NOMO-1 (cell line): Measurements from ENCODE around the gene ASB8.
A peak's percentile ranks its signal among the peaks of the same experiment; 100 is the strongest.
"Not testable (repeated sequence)": the region's sequence is repeated elsewhere in the genome, so short reads cannot be mapped to it uniquely, and the experiment has no call there.

ENCODE experiments used
- DNase-seq, 2 experiments: peaks; one replicate each; lab custom pipeline; 2025; ENCODE audit not compliant: unreplicated experiment in 2 of 2; lab: John Stamatoyannopoulos, UW

ASB8 gene

GRCh38 chr12:48142818-48143674, 14.3 kb downstream of the ASB8 start:
- no peak for DNase-seq

GRCh38 chr12:48135027-48135426, 22.3 kb downstream of the ASB8 start:
- no peak for DNase-seq

- no peak for DNase-seq
Measured at GRCh38 chr12:48132826-48133225, 24.5 kb downstream of the ASB8 start.

- no peak for DNase-seq
Measured at GRCh38 chr12:48131517-48131916, 25.8 kb downstream of the ASB8 start.

GRCh38 chr12:48129376-48129775, 27.9 kb downstream of the ASB8 start:
- DNase-seq: no peak

- no peak for DNase-seq
Measured at GRCh38 chr12:48128800-48129199, 28.5 kb downstream of the ASB8 start.

GRCh38 chr12:48126953-48127630, 30.2 kb downstream of the ASB8 start:
- DNase-seq: no peak

GRCh38 chr12:48125985-48126384, 31.3 kb downstream of the ASB8 start:
- no peak for DNase-seq

GRCh38 chr12:48125542-48125941, 31.8 kb downstream of the ASB8 start:
- not testable (repeated sequence) for DNase-seq

GRCh38 chr12:48123169-48123568, 34.1 kb downstream of the ASB8 start:
- DNase-seq: no peak

GRCh38 chr12:48122065-48122834, 35.1 kb downstream of the ASB8 start:
- DNase-seq: no peak

- DNase-seq: no peak
Measured at GRCh38 chr12:48121522-48121921, 35.8 kb downstream of the ASB8 start.

- DNase-seq: no peak
Measured at GRCh38 chr12:48119834-48120195, 37.5 kb downstream of the ASB8 start.

- peak; percentile 77 to 86 for DNase-seq
Measured at GRCh38 chr12:48119078-48119833, 38.1 kb downstream of the ASB8 start, which contains the start of gene PFKM. Gene PFKM, plus strand, starts transcription at chr12:48119364. Its CDS starts 3,411 bp downstream, at chr12:48122775.

GRCh38 chr12:48118284-48118871, 38.9 kb downstream of the ASB8 start:
- DNase-seq: no peak

- DNase-seq: no peak
Measured at GRCh38 chr12:48115957-48116356, 41.4 kb downstream of the ASB8 start.

- DNase-seq: not testable (repeated sequence)
Measured at GRCh38 chr12:48111312-48111693, 46.0 kb downstream of the ASB8 start.

- no peak for DNase-seq
Measured at GRCh38 chr12:48110691-48111311, 46.5 kb downstream of the ASB8 start.

- no peak for DNase-seq
Measured at GRCh38 chr12:48109424-48109823, 47.9 kb downstream of the ASB8 start.
